K562 (cell line): ENCODE results near the gene CRYBG1. TPM values are rescaled to one million over a fixed set of nuclear protein-coding genes. Genes with fewer than 3 reads are reported as not detected.

Experiments used
- ATAC-seq: fragments of 200-7000 bp; cut with Tn5 transposase; 3 replicates; pipeline ENCODE4 v1.9.1; 2020; ENCODE audit warnings: moderate library complexity
- BruUV-seq: library from RNA; stranded (reverse); fragments of 400-500 nt; replicated peaks from 2 replicates; lab custom pipeline; 2021; lab: Mats Ljungman, UMichigan
- CTCF ChIA-PET: fragments of 300-600 bp; formaldehyde crosslinking; extraction: SDS; loops from one replicate; lab custom pipeline; 2021; ENCODE audit warnings: low intra/inter-chr PET ratio; lab: Yijun Ruan, JAX
- POLR2A ChIA-PET: fragments of 300-600, 350-650 bp; sonication (Branson Sonifier 250); formaldehyde crosslinking; extraction: SDS; loops from one replicate; lab custom pipeline; 2021; ENCODE audit warnings: antibody characterized with exemption, inconsistent platforms; lab: Yijun Ruan, JAX
- DNase-seq, 4 experiments: peaks; one replicate each; pipeline versions ENCODE4 v3.0.0 to v3.0.0-alpha.2; 2011 to 2018; ENCODE audit warnings: low spot score in 3 of 4, mixed read lengths in 3 of 4; ENCODE audit errors: extremely low read depth in 1 of 4
- FAIRE-seq: peaks from 2 replicates; lab custom pipeline; 2011; peaks lifted over from hg19 to GRCh38; lab: Jason Lieb, UNC
- H2AFZ ChIP-seq: 2 replicates; pipeline ENCODE4 v1.6.0; 2011; ENCODE audit warnings: low read depth, low read length, control low read depth, inconsistent platforms
- H3K27ac ChIP-seq: fragments of 200-600 bp; 3 replicates; pipeline ENCODE4 v1.8.0; 2011; ENCODE audit warnings: low read depth, mild to moderate bottlenecking, control low read depth, inconsistent platforms, low read length, moderate library complexity, mixed read lengths; ENCODE audit errors: extremely low read depth
- H3K27me3 ChIP-seq, 2 experiments: fragments of 300-600 bp in 1 of 2; 2 replicates in 1 of 2; 3 replicates in 1 of 2; pipeline versions ENCODE4 v1.6.0 to v1.8.0; 2011; ENCODE audit warnings: inconsistent platforms in 2 of 2, low read length in 2 of 2, mild to moderate bottlenecking in 1 of 2, mixed read lengths in 1 of 2, moderate library complexity in 1 of 2; ENCODE audit not compliant: control insufficient read depth in 2 of 2, insufficient read depth in 2 of 2
- H3K36me3 ChIP-seq: fragments of 300-600 bp; 3 replicates; pipeline ENCODE4 v1.8.0; 2011; ENCODE audit warnings: mild to moderate bottlenecking, low read length, inconsistent platforms; ENCODE audit not compliant: control insufficient read depth, insufficient read depth
- H3K4me1 ChIP-seq, 2 experiments: fragments of 200-600 bp in 1 of 2; replicated peaks in 1 of 2; 2 replicates in 1 of 2; 3 replicates in 1 of 2; pipeline versions ENCODE4 v1.5.1 to v1.8.0; 2011; ENCODE audit warnings: inconsistent platforms in 2 of 2, low read length in 2 of 2, mild to moderate bottlenecking in 1 of 2, mixed read lengths in 1 of 2, moderate library complexity in 1 of 2; ENCODE audit not compliant: control insufficient read depth in 2 of 2, insufficient read depth in 2 of 2
- H3K4me2 ChIP-seq: 2 replicates; pipeline ENCODE4 v1.6.1; 2011; ENCODE audit warnings: low read length, control low read depth, inconsistent platforms, mixed read lengths; ENCODE audit not compliant: insufficient read depth
- H3K4me3 ChIP-seq: fragments of 200-600 bp; sonication (generic), shearing (Covaris generic); 2 replicates; pipeline ENCODE4 v1.5.1; 2016; ENCODE audit warnings: control low read depth, inconsistent platforms
- H3K79me2 ChIP-seq: fragments of 200-600 bp; 3 replicates; pipeline ENCODE4 v1.8.0; 2011; ENCODE audit warnings: low read length, inconsistent platforms; ENCODE audit not compliant: control insufficient read depth, insufficient read depth
- H3K9ac ChIP-seq, 2 experiments: 2 replicates each; pipeline versions ENCODE4 v1.6.0 to v1.6.1; 2011; ENCODE audit warnings: low read depth in 2 of 2, low read length in 2 of 2, control low read depth in 1 of 2, inconsistent platforms in 1 of 2, mild to moderate bottlenecking in 1 of 2, mixed read lengths in 1 of 2; ENCODE audit not compliant: insufficient read depth in 1 of 2
- H3K9me1 ChIP-seq: one replicate; pipeline ENCODE4 v1.6.0; 2011; ENCODE audit warnings: inconsistent platforms, mild to moderate bottlenecking, low read length, moderate library complexity; ENCODE audit not compliant: control insufficient read depth, insufficient read depth
- H3K9me3 ChIP-seq: replicated peaks from 2 replicates; pipeline ENCODE4 v1.5.1; 2011; ENCODE audit warnings: low read depth, low read length, inconsistent platforms; ENCODE audit not compliant: control insufficient read depth, insufficient read depth
- H4K20me1 ChIP-seq: replicated peaks from 2 replicates; pipeline ENCODE4 v1.6.1; 2011; ENCODE audit warnings: low read length, inconsistent platforms, mixed read lengths; ENCODE audit not compliant: control insufficient read depth, insufficient read depth
- ARID2 ChIP-seq: fragments of 450-650 bp; IDR thresholded peaks from 2 replicates; pipeline ENCODE4 v1.6.1; 2017; ENCODE audit warnings: antibody characterized with exemption, mild to moderate bottlenecking
- CBFB ChIP-seq: sonication (generic); formaldehyde crosslinking; IDR thresholded peaks from 2 replicates; pipeline ENCODE4 v1.4.0; 2020; ENCODE audit warnings: mild to moderate bottlenecking, missing genetic modification reagents
- CXXC5 ChIP-seq: fragments of 250-450 bp; sonication (Bioruptor Pico); IDR thresholded peaks from 2 replicates; pipeline ENCODE4 v1.8.0; 2022; ENCODE audit warnings: inconsistent platforms, mild to moderate bottlenecking, moderate library complexity
- HDAC2 ChIP-seq: fragments of 450-650 bp; IDR thresholded peaks from 2 replicates; pipeline ENCODE4 v1.6.1; 2016; ENCODE audit warnings: mild to moderate bottlenecking
- POLR3G ChIP-seq: IDR thresholded peaks from 2 replicates; pipeline ENCODE4 v1.6.1; 2011; ENCODE audit not compliant: insufficient read length, insufficient replicate concordance; ENCODE audit errors: extremely low read depth
- ZNF146 ChIP-seq: IDR thresholded peaks from one replicate; pipeline ENCODE4 v1.6.1; 2018; ENCODE audit warnings: missing compliant biosample characterization; ENCODE audit not compliant: unreplicated experiment
- ZNF277 ChIP-seq: fragments of 250-450 bp; sonication (Bioruptor Pico); IDR thresholded peaks from 2 replicates; pipeline ENCODE4 v1.8.0; 2022; ENCODE audit warnings: inconsistent platforms, mild to moderate bottlenecking, moderate library complexity, borderline replicate concordance
- WGBS: fragments of 100-300 bp; shearing (Covaris generic); methylation state at CpG from one replicate; pipeline ENCODE4 v1.1.6; 2016; ENCODE audit warnings: low coverage, mixed read lengths; ENCODE audit not compliant: insufficient coverage; ENCODE audit errors: missing lambda C conversion rate; 5-methylcytosine and 5-hydroxymethylcytosine counted together
- in situ Hi-C: fragments of 300-500 bp; cut with MboI; formaldehyde crosslinking; loops from 4 replicates; pipeline ENCODE4 v1.15.0; 2018; ENCODE audit warnings: inconsistent platforms, mixed read lengths
- intact Hi-C: fragments of 100-400 bp; cut with micrococcal nuclease; formaldehyde crosslinking; loops from 2 replicates; pipeline ENCODE4 v1.14.2; 2022
- polyA plus RNA-seq, 8 experiments: library from polyadenylated mRNA; depleted of rRNA in 4 of 8; stranded (reverse) in 5 of 8; unstranded in 3 of 8; fragments of >200 nt; fragmentation: Nextera tagmentation in 2 of 8; fragmentation: Illumina TruSeq in 1 of 8; extraction: Ambion mirVana in 2 of 8; extraction: Trizol in 1 of 8; gene quantifications; 2 replicates each; pipeline versions ENCODE4 v1.2.1 to v1.2.3, GENCODE V29; 2011 to 2014; ENCODE audit warnings: inconsistent platforms in 1 of 8, missing spikeins in 1 of 8
- total RNA-seq, 7 experiments: library from RNA; depleted of rRNA in 6 of 7; stranded (reverse); fragments of >200 nt in 6 of 7; fragmentation: Illumina TruSeq in 2 of 7; extraction: Trizol in 2 of 7; gene quantifications; 2 replicates each; pipeline versions ENCODE4 v1.2.1 to v1.2.3, GENCODE V29; 2011 to 2021; ENCODE audit warnings: low replicate concordance in 1 of 7
- TF ChIP-seq, protein P1 (sequence below): fragments of 450-650 bp; IDR thresholded peaks from one replicate; pipeline ENCODE4 v1.6.1; 2018; ENCODE audit warnings: mild to moderate bottlenecking, moderate library complexity; ENCODE audit not compliant: partially characterized antibody

CRYBG1 gene
- total and polyA plus RNA-seq, 9 of the 15 experiments (the other 6 are each of a cell fraction or from before 2014, with no cell fraction given): 0.07 to 0.47 (median 0.11) TPM

- intact Hi-C loops (no loop called here), in situ Hi-C loops (no loop called here)
- no peaks in the 10 kb centered on the region for H4K20me1 ChIP-seq
- ATAC-seq: no peak
- no peaks in the 10 kb centered on the region for H3K9me1 ChIP-seq
- no peaks in the 10 kb centered on the region for H3K4me1 ChIP-seq
- POLR2A ChIA-PET: no interaction called here
- H3K9me3 ChIP-seq: no peaks in the 10 kb centered on the region
- BruUV-seq: no TSS peak
- H3K4me2 ChIP-seq: no peak overlapping the region
- no peak overlapping the region for H3K4me3 ChIP-seq
- CTCF ChIA-PET: no interaction called here
- no peaks in the 10 kb centered on the region for H3K79me2 ChIP-seq
- H3K9ac ChIP-seq: no peak overlapping the region
- 0% methylated on average over 3 of the region's 3 CpGs for WGBS
- no peak for TF ChIP-seq ZNF277 (CRISPR knock-in tag)
- TF ChIP-seq POLR3G: no peak
- no peak for TF ChIP-seq HDAC2
- TF ChIP-seq, protein P1, sequence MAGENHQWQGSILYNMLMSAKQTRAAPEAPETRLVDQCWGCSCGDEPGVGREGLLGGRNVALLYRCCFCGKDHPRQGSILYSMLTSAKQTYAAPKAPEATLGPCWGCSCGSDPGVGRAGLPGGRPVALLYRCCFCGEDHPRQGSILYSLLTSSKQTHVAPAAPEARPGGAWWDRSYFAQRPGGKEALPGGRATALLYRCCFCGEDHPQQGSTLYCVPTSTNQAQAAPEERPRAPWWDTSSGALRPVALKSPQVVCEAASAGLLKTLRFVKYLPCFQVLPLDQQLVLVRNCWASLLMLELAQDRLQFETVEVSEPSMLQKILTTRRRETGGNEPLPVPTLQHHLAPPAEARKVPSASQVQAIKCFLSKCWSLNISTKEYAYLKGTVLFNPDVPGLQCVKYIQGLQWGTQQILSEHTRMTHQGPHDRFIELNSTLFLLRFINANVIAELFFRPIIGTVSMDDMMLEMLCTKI: no peak
- no peak for TF ChIP-seq CXXC5 (CRISPR knock-in tag)
- TF ChIP-seq ZNF146 (CRISPR knock-in tag): no peak
- TF ChIP-seq ARID2: no peak
- TF ChIP-seq CBFB (CRISPR knock-in tag): no peak
- no peak for DNase-seq
- H3K36me3 ChIP-seq: no peaks in the 10 kb centered on the region
- FAIRE-seq: no peak
- peaks cover 4 to 16% of the 10 kb centered on the region in 2 experiments; a peak in 3 of 5 replicates for H3K27me3 ChIP-seq
- H2AFZ ChIP-seq: no peak overlapping the region
- no peak overlapping the region for H3K27ac ChIP-seq
Observed at GRCh38 chr6:106495014-106495413, 134.5 kb downstream of the CRYBG1 start.
